ENCODE measurements around the gene MICAL3. TPM values are rescaled to one million over a fixed set of nuclear protein-coding genes. Genes with fewer than 3 reads are reported as not detected.

Gene MICAL3
- total and polyA plus RNA-seq, 9 donors: 17.5 to 106 (median 81.3) TPM

GRCh38 chr22:18059991-18060390 lies 35.6 kb upstream of the MICAL3 start:
- no peak overlapping the region for H3K27ac ChIP-seq
- H3K36me3 ChIP-seq: no peaks in the 10 kb centered on the region
- no peak overlapping the region for H3K4me3 ChIP-seq
- intact Hi-C loops (cut with DNase I): no loop called here
- H3K27me3 ChIP-seq: no peaks in the 10 kb centered on the region
- WGBS, 3 donors: 87 to 96% (median 95%) methylated on average over 5 of the region's 5 CpGs
- TF ChIP-seq, protein P1, sequence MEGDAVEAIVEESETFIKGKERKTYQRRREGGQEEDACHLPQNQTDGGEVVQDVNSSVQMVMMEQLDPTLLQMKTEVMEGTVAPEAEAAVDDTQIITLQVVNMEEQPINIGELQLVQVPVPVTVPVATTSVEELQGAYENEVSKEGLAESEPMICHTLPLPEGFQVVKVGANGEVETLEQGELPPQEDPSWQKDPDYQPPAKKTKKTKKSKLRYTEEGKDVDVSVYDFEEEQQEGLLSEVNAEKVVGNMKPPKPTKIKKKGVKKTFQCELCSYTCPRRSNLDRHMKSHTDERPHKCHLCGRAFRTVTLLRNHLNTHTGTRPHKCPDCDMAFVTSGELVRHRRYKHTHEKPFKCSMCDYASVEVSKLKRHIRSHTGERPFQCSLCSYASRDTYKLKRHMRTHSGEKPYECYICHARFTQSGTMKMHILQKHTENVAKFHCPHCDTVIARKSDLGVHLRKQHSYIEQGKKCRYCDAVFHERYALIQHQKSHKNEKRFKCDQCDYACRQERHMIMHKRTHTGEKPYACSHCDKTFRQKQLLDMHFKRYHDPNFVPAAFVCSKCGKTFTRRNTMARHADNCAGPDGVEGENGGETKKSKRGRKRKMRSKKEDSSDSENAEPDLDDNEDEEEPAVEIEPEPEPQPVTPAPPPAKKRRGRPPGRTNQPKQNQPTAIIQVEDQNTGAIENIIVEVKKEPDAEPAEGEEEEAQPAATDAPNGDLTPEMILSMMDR (IDR thresholded peaks at IDR 0.05): no peak
- TF ChIP-seq POLR2A (IDR thresholded peaks at IDR 0.05) (no peak), EP300 (IDR thresholded peaks at IDR 0.05) (no peak)
- no peak for DNase-seq
- H3K4me1 ChIP-seq (ENCODE audit: insufficient read depth): peaks cover 12% of the 10 kb centered on the region
- no peaks in the 10 kb centered on the region for H3K9me3 ChIP-seq

DNA sequence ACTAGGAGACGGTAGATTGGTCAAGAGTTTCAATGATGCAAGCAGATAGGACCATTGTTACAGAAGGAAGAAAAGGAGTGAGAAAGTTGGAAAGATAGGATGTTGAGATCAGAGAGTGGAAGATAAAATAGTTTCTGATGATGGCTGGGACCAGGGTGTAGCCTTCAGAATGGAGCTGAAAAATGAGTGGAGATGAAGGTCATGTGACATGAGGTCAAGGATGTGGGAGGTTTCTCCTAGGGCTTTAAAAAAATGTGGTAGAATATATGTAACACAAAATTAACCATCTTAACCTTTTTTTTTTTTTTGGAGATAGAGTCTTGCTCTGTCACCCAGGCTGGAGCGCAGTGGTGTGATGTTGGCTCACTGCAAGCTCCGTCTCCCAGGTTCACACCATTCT lies 35.1 kb upstream of the MICAL3 start:
- Histone ChIP-seq H3K27ac (no peak overlapping the region), H3K4me1 (ENCODE audit: insufficient read depth) (peaks cover 12% of the 10 kb centered on the region), H3K27me3 (no peaks in the 10 kb centered on the region), H3K9me3 (no peaks in the 10 kb centered on the region), H3K4me3 (no peak overlapping the region), H3K36me3 (no peaks in the 10 kb centered on the region)
- 92 to 97% (median 96%) methylated on average over 3 of the region's 3 CpGs for WGBS, 3 donors
- intact Hi-C loops (cut with DNase I): no loop called here
- TF ChIP-seq EP300 (IDR thresholded peaks at IDR 0.05): no peak
- TF ChIP-seq, protein P1 (IDR thresholded peaks at IDR 0.05): no peak
- no peak for TF ChIP-seq POLR2A (IDR thresholded peaks at IDR 0.05)
- no peak for DNase-seq

- TF ChIP-seq, protein P1 (IDR thresholded peaks at IDR 0.05): no peak
- TF ChIP-seq EP300 (IDR thresholded peaks at IDR 0.05) (no peak), POLR2A (IDR thresholded peaks at IDR 0.05) (no peak)
- Histone ChIP-seq H3K4me3 (no peak overlapping the region), H3K9me3 (no peaks in the 10 kb centered on the region), H3K27ac (no peak overlapping the region), H3K36me3 (no peaks in the 10 kb centered on the region), H3K27me3 (no peaks in the 10 kb centered on the region), H3K4me1 (ENCODE audit: insufficient read depth) (peaks cover 12% of the 10 kb centered on the region)
- no peak for DNase-seq
- intact Hi-C loops (cut with DNase I): no loop called here
- 86 to 88% (median 87%) methylated on average over 5 of the region's 5 CpGs for WGBS, 3 donors
These were observed 34.7 kb upstream of the MICAL3 start for GRCh38 chr22:18059094-18059417.

- no peak for DNase-seq
- intact Hi-C loops (cut with DNase I): no loop called here
- no peaks in the 10 kb centered on the region for H3K27me3 ChIP-seq
These were observed 34.2 kb upstream of the MICAL3 start for GRCh38 chr22:18058371-18059093.

GRCh38 chr22:18057568-18058209 lies 33.3 kb upstream of the MICAL3 start:
- Histone ChIP-seq H3K4me1 (ENCODE audit: insufficient read depth) (peaks cover 12% of the 10 kb centered on the region), H3K36me3 (no peaks in the 10 kb centered on the region), H3K27ac (peak overlapping the region; percentile 55 to 61), H3K4me3 (no peak overlapping the region), H3K9me3 (no peaks in the 10 kb centered on the region), H3K27me3 (no peaks in the 10 kb centered on the region)
- peak; percentile 82 to 95 (median 89) for DNase-seq
- intact Hi-C loops (cut with DNase I): no loop called here
- TF ChIP-seq EP300 (IDR thresholded peaks at IDR 0.05) (peak; percentile 40), POLR2A (IDR thresholded peaks at IDR 0.05) (no peak)
- TF ChIP-seq, protein P1 (IDR thresholded peaks at IDR 0.05): no peak
- WGBS, 3 donors: 31 to 35% (median 32%) methylated on average over 4 of the region's 4 CpGs

More at GRCh38 chr22:18058371-18059093, 34.2 kb upstream of the MICAL3 start:
- 95 to 98% (median 97%) methylated on average over 7 of the region's 7 CpGs for WGBS, 3 donors
- no peaks in the 10 kb centered on the region for H3K36me3 ChIP-seq
- peaks cover 12% of the 10 kb centered on the region for H3K4me1 ChIP-seq (ENCODE audit: insufficient read depth)
- no peaks in the 10 kb centered on the region for H3K9me3 ChIP-seq
- H3K27ac ChIP-seq: peak overlapping the region in 1 of 2 donors; percentile 61
- H3K4me3 ChIP-seq: no peak overlapping the region
- no peak for TF ChIP-seq EP300 (IDR thresholded peaks at IDR 0.05)
